H9 (cell line): ENCODE results near the gene HSPB1. TPM values are rescaled to one million over a fixed set of nuclear protein-coding genes. Genes with fewer than 3 reads are reported as not detected.

Experiments used
- DNase-seq: peaks from one replicate; pipeline ENCODE4 v3.0.0-alpha.2; 2017
- H2AFZ ChIP-seq: one replicate; pipeline ENCODE4 v1.6.1; 2013; ENCODE audit warnings: mild to moderate bottlenecking, low read length, control low read depth, moderate library complexity
- H2AK5ac ChIP-seq: 2 replicates; pipeline ENCODE4 v1.6.1; 2013; ENCODE audit warnings: low read length, control low read depth, mixed read lengths; ENCODE audit not compliant: insufficient read length
- H2BK120ac ChIP-seq: one replicate; pipeline ENCODE4 v1.6.1; 2013; ENCODE audit warnings: low read depth, mild to moderate bottlenecking, low read length, control low read depth, inconsistent platforms; ENCODE audit not compliant: poor library complexity, severe bottlenecking
- H2BK12ac ChIP-seq: 2 replicates; pipeline ENCODE4 v1.6.1; 2013; ENCODE audit warnings: low read length, control low read depth, mixed read lengths, low read depth; ENCODE audit not compliant: insufficient read length
- H2BK15ac ChIP-seq: 2 replicates; pipeline ENCODE4 v1.6.1; 2013; ENCODE audit warnings: low read depth, low read length, control low read depth
- H2BK20ac ChIP-seq: one replicate; pipeline ENCODE4 v1.6.1; 2013; ENCODE audit warnings: low read depth, mild to moderate bottlenecking, low read length, control low read depth, inconsistent platforms; ENCODE audit not compliant: poor library complexity, severe bottlenecking
- H2BK5ac ChIP-seq: 2 replicates; pipeline ENCODE4 v1.6.1; 2013; ENCODE audit warnings: low read length, control low read depth, mixed read lengths; ENCODE audit not compliant: insufficient read length
- H3K14ac ChIP-seq: 2 replicates; pipeline ENCODE4 v1.6.1; 2013; ENCODE audit warnings: low read length, control low read depth; ENCODE audit not compliant: insufficient read depth
- H3K18ac ChIP-seq: 2 replicates; pipeline ENCODE4 v1.6.1; 2013; ENCODE audit warnings: low read depth, mild to moderate bottlenecking, mixed read lengths, low read length, control low read depth; ENCODE audit not compliant: insufficient read length
- H3K23ac ChIP-seq: 2 replicates; pipeline ENCODE4 v1.6.1; 2013; ENCODE audit warnings: low read length, control low read depth, mixed read lengths, low read depth; ENCODE audit not compliant: insufficient read length
- H3K23me2 ChIP-seq: 2 replicates; pipeline ENCODE4 v1.6.1; 2013; ENCODE audit warnings: low read depth, mild to moderate bottlenecking, mixed read lengths, low read length, control low read depth; ENCODE audit not compliant: insufficient read length, poor library complexity, severe bottlenecking
- H3K27ac ChIP-seq: 2 replicates; pipeline ENCODE4 v1.5.1; 2013; ENCODE audit warnings: low read length, control low read depth, mixed read lengths, low read depth; ENCODE audit not compliant: insufficient read length
- H3K27me3 ChIP-seq: 2 replicates; pipeline ENCODE4 v1.6.1; 2013; ENCODE audit warnings: low read length, control low read depth, inconsistent platforms; ENCODE audit not compliant: insufficient read depth
- H3K4ac ChIP-seq: 2 replicates; pipeline ENCODE4 v1.6.1; 2013; ENCODE audit warnings: low read depth, mild to moderate bottlenecking, control low read depth, inconsistent platforms, low read length, moderate library complexity
- H3K4me1 ChIP-seq: 2 replicates; pipeline ENCODE4 v1.6.1; 2013; ENCODE audit warnings: low read length, control low read depth, inconsistent platforms; ENCODE audit not compliant: insufficient read depth
- H3K4me2 ChIP-seq: 2 replicates; pipeline ENCODE4 v1.6.1; 2013; ENCODE audit warnings: low read length, control low read depth, mixed read lengths; ENCODE audit not compliant: insufficient read length, insufficient read depth
- H3K56ac ChIP-seq: 2 replicates; pipeline ENCODE4 v1.6.1; 2013; ENCODE audit warnings: low read depth, mild to moderate bottlenecking, mixed read lengths, low read length, control low read depth; ENCODE audit not compliant: insufficient read length
- H3K79me1 ChIP-seq: 2 replicates; pipeline ENCODE4 v1.6.1; 2013; ENCODE audit warnings: low read depth, mild to moderate bottlenecking, moderate library complexity, low read length, control low read depth, inconsistent platforms; ENCODE audit not compliant: insufficient read depth, poor library complexity, severe bottlenecking
- H3K79me2 ChIP-seq: 2 replicates; pipeline ENCODE4 v1.6.1; 2013; ENCODE audit warnings: low read length, control low read depth, inconsistent platforms; ENCODE audit not compliant: insufficient read depth
- H3K9ac ChIP-seq: 2 replicates; pipeline ENCODE4 v1.6.1; 2013; ENCODE audit warnings: low read length, control low read depth, mixed read lengths; ENCODE audit not compliant: insufficient read length; ENCODE audit errors: extremely low read depth
- H3K9me3 ChIP-seq: one replicate; pipeline ENCODE4 v1.6.1; 2013; ENCODE audit warnings: low read depth, low read length, inconsistent platforms; ENCODE audit not compliant: control insufficient read depth
- H3T11ph ChIP-seq: one replicate; pipeline ENCODE4 v1.6.1; 2013; ENCODE audit warnings: mild to moderate bottlenecking, low read length, control low read depth, inconsistent platforms
- H4K20me1 ChIP-seq: one replicate; pipeline ENCODE4 v1.6.1; 2013; ENCODE audit not compliant: control insufficient read depth, insufficient read length, insufficient read depth
- H4K5ac ChIP-seq: 2 replicates; pipeline ENCODE4 v1.6.1; 2013; ENCODE audit warnings: low read depth, mild to moderate bottlenecking, mixed read lengths, low read length, control low read depth; ENCODE audit not compliant: insufficient read length
- H4K8ac ChIP-seq: replicated peaks from 2 replicates; pipeline ENCODE4 v1.6.1; 2013; ENCODE audit warnings: low read length, control low read depth, mixed read lengths, low read depth; ENCODE audit not compliant: insufficient read length
- H4K91ac ChIP-seq: 2 replicates; pipeline ENCODE4 v1.6.1; 2013; ENCODE audit warnings: low read depth, mild to moderate bottlenecking, moderate library complexity, mixed read lengths, low read length, control low read depth; ENCODE audit not compliant: insufficient read length
- H3K27ac Mint-ChIP-seq, 3 experiments: 2 replicates in 2 of 3; 3 replicates in 1 of 3; pipeline ENCODE4 v1.8.0; 2020 to 2021; ENCODE audit warnings: mixed read lengths in 3 of 3, mild to moderate bottlenecking in 1 of 3, moderate library complexity in 1 of 3
- H3K27me3 Mint-ChIP-seq: 2 replicates; pipeline ENCODE4 v1.8.0; 2021; ENCODE audit warnings: low read depth, mild to moderate bottlenecking, moderate library complexity, mixed read lengths
- H3K36me3 Mint-ChIP-seq, 3 experiments: 2 replicates in 2 of 3; 3 replicates in 1 of 3; pipeline ENCODE4 v1.8.0; 2020 to 2021; ENCODE audit warnings: low read depth in 3 of 3, mixed read lengths in 3 of 3; ENCODE audit not compliant: insufficient read depth in 1 of 3
- H3K4me1 Mint-ChIP-seq, 2 experiments: 2 replicates each; pipeline ENCODE4 v1.8.0; 2020; ENCODE audit warnings: mixed read lengths in 2 of 2
- H3K4me3 Mint-ChIP-seq, 2 experiments: 2 replicates in 1 of 2; 3 replicates in 1 of 2; pipeline ENCODE4 v1.8.0; 2020 to 2021; ENCODE audit warnings: mild to moderate bottlenecking in 2 of 2, mixed read lengths in 2 of 2, moderate library complexity in 1 of 2
- H3K9me3 Mint-ChIP-seq, 2 experiments: 2 replicates in 1 of 2; 3 replicates in 1 of 2; pipeline ENCODE4 v1.8.0; 2020; ENCODE audit warnings: mild to moderate bottlenecking in 2 of 2, mixed read lengths in 2 of 2, moderate library complexity in 1 of 2
- WGBS: extraction: QIAGEN DNeasy Blood & Tissue Kit; methylation state at CpG from one replicate; pipeline ENCODE4 v1.1.7; 2013; ENCODE audit warnings: missing lambda C conversion rate, low lambda C conversion rate, mixed read lengths; ENCODE audit not compliant: insufficient read length; ENCODE audit errors: extremely low coverage; 5-methylcytosine and 5-hydroxymethylcytosine counted together
- total RNA-seq: library from RNA; stranded (reverse); gene quantifications from 2 replicates; pipeline ENCODE4 v1.2.1, GENCODE V29; 2021
- TF ChIP-seq, protein P1 (sequence below): fragments of 200-600 bp; sonication (generic); conservative IDR thresholded peaks from 3 replicates; pipeline ENCODE4 v1.8.0; 2021; ENCODE audit warnings: antibody characterized with exemption, mild to moderate bottlenecking

The HSPB1 gene
- total RNA-seq, 1 experiment from 2014 or later: 186 TPM

DNA sequence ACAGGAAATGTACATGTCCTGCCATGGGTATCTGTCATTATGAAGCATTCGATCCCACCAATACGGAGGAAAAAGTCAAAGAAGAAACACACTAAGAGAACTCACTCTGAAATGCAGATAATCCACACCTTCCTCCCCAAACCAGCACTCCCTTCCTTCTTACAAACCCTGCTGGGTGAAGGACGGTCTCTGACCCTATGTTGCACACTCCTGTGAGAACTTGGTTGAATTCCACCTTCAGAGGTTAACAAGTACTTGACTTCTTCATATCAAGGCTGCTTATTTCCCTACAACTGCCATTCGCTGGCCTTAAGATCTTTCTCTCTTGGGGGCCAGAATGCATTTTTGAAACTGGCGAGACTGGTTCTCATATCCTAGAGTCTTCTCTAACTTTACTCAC lies 39.7 kb downstream of the HSPB1 start:
- Mint-ChIP-seq H3K27ac (peak overlapping the region in 2 of 3 experiments; percentile 17 to 36; a peak in 4 of 7 replicates), H3K27me3 (no peaks in the 10 kb centered on the region), H3K36me3 (peaks cover 58 to 81% (median 79%) of the 10 kb centered on the region in 3 experiments), H3K4me3 (no peak overlapping the region), H3K4me1 (peaks cover 36 to 44% of the 10 kb centered on the region in 2 experiments), H3K9me3 (no peaks in the 10 kb centered on the region)
- Histone ChIP-seq H2BK12ac (no peak overlapping the region), H2BK20ac (no peak overlapping the region), H3K27ac (no peak overlapping the region), H3K79me2 (peaks cover 79% of the 10 kb centered on the region; the same call in 1 of the 2 replicates), H3K4me2 (no peak overlapping the region), H3K56ac (no peak overlapping the region), H2BK5ac (no peak overlapping the region), H3K23me2 (no peaks in the 10 kb centered on the region), H2BK120ac (no peak overlapping the region), H3K4me1 (no peaks in the 10 kb centered on the region; the same call in 1 of the 2 replicates), H2BK15ac (no peak overlapping the region), H2AK5ac (no peak overlapping the region), H3T11ph (no peak overlapping the region), H3K9me3 (no peaks in the 10 kb centered on the region), H3K79me1 (peaks cover 12% of the 10 kb centered on the region), H3K18ac (no peak overlapping the region), H3K4ac (no peak overlapping the region), H4K5ac (no peak overlapping the region), H4K8ac (no peak overlapping the region), H3K9ac (no peak overlapping the region), H4K20me1 (no peaks in the 10 kb centered on the region), H3K27me3 (no peaks in the 10 kb centered on the region), H4K91ac (no peak overlapping the region), H3K23ac (no peak overlapping the region), H3K14ac (no peak overlapping the region), H2AFZ (no peak overlapping the region)
- no peak for DNase-seq
- no CpG with 5 or more reads among the region's 5 CpGs for WGBS
- TF ChIP-seq, protein P1, sequence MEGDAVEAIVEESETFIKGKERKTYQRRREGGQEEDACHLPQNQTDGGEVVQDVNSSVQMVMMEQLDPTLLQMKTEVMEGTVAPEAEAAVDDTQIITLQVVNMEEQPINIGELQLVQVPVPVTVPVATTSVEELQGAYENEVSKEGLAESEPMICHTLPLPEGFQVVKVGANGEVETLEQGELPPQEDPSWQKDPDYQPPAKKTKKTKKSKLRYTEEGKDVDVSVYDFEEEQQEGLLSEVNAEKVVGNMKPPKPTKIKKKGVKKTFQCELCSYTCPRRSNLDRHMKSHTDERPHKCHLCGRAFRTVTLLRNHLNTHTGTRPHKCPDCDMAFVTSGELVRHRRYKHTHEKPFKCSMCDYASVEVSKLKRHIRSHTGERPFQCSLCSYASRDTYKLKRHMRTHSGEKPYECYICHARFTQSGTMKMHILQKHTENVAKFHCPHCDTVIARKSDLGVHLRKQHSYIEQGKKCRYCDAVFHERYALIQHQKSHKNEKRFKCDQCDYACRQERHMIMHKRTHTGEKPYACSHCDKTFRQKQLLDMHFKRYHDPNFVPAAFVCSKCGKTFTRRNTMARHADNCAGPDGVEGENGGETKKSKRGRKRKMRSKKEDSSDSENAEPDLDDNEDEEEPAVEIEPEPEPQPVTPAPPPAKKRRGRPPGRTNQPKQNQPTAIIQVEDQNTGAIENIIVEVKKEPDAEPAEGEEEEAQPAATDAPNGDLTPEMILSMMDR: no peak
